ENCODE data around the gene SPPL3.

Gene SPPL3

DNA sequence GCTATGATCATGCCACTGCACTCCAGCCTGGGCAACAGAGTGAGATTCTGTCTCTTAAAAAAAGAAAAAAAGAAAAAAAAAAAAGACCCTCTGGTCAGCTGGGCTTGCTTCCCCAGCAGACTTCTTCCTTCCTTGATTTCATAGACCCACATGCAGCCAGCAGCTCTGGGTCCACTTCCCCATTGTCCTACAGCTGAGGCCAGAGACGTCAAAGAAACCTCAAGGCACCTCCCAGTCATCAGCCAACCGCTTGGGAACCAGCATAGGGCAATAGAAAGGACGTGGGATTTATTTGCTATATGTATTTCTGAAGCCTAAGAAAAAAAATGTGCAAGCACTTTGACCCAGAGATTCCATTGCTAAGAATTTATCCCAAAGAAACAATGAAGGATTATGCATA, 35.4 kb upstream of the SPPL3 start:
- TF ChIP-seq SIN3A (IDR thresholded peaks at IDR 0.05; ENCODE audit: borderline replicate concordance, insufficient read depth, low read length) (no peak), POLR2AphosphoS5 (IDR thresholded peaks at IDR 0.05; ENCODE audit: low read depth, low read length) (no peak), TAF1 (IDR thresholded peaks at IDR 0.05; ENCODE audit: borderline replicate concordance, insufficient read depth, low read length) (no peak), FOXP2 (optimal IDR thresholded peaks at IDR 0.05; ENCODE audit: borderline replicate concordance, extremely low read depth, extremely low read length, insufficient read depth) (no peak)
- TF ChIP-seq, protein P1, sequence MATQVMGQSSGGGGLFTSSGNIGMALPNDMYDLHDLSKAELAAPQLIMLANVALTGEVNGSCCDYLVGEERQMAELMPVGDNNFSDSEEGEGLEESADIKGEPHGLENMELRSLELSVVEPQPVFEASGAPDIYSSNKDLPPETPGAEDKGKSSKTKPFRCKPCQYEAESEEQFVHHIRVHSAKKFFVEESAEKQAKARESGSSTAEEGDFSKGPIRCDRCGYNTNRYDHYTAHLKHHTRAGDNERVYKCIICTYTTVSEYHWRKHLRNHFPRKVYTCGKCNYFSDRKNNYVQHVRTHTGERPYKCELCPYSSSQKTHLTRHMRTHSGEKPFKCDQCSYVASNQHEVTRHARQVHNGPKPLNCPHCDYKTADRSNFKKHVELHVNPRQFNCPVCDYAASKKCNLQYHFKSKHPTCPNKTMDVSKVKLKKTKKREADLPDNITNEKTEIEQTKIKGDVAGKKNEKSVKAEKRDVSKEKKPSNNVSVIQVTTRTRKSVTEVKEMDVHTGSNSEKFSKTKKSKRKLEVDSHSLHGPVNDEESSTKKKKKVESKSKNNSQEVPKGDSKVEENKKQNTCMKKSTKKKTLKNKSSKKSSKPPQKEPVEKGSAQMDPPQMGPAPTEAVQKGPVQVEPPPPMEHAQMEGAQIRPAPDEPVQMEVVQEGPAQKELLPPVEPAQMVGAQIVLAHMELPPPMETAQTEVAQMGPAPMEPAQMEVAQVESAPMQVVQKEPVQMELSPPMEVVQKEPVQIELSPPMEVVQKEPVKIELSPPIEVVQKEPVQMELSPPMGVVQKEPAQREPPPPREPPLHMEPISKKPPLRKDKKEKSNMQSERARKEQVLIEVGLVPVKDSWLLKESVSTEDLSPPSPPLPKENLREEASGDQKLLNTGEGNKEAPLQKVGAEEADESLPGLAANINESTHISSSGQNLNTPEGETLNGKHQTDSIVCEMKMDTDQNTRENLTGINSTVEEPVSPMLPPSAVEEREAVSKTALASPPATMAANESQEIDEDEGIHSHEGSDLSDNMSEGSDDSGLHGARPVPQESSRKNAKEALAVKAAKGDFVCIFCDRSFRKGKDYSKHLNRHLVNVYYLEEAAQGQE (IDR thresholded peaks at IDR 0.05; ENCODE audit: insufficient read depth in 1 of 2, low read depth in 2 of 2, low read length in 2 of 2) = no peak

DNA sequence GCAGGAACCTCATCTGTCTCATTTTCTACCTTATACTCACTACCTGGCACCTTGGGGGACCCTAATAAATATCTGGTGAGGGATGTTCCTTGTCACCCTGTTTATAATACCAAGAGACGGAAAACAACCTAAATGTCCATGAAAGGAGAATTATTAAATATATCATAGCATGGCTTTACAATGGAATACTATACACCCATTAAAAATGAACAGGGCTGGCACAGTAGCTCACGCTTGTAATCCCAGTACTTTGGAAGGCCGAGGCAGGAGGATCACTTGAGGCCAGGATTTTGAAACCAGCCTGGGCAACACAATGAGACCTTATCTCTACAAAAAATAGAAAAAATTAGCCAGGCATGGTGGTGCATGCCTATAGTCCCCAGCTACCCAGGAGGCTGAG, 34.3 kb upstream of the SPPL3 start:
- TF ChIP-seq, protein P1 (IDR thresholded peaks at IDR 0.05; ENCODE audit: insufficient read depth in 1 of 2, low read depth in 2 of 2, low read length in 2 of 2) = no peak
- TF ChIP-seq POLR2AphosphoS5 (IDR thresholded peaks at IDR 0.05; ENCODE audit: low read depth, low read length) (no peak), FOXP2 (optimal IDR thresholded peaks at IDR 0.05; ENCODE audit: borderline replicate concordance, extremely low read depth, extremely low read length, insufficient read depth) (no peak), SIN3A (IDR thresholded peaks at IDR 0.05; ENCODE audit: borderline replicate concordance, insufficient read depth, low read length) (no peak), TAF1 (IDR thresholded peaks at IDR 0.05; ENCODE audit: borderline replicate concordance, insufficient read depth, low read length) (no peak)

DNA sequence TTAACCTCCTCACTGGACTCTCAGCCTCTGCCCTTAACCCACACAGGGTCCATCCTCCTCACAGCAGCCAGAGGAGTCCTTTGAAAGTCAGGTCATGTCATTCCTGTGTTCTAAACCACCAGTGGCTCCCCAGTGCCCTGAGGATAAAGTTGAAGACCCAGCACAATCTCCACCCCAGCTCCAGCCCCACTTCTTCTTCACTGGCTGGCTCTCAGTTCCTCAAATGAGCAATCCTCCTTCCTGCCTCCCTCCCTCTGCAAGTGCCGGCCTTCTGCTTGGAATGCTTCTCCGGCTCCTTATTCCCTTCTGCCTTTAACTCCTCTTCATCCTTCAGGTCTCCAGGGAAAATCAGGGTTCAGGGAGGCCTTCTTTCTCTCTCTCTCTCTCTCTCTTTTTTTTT, 32.0 kb upstream of the SPPL3 start:
- TF ChIP-seq SIN3A (IDR thresholded peaks at IDR 0.05; ENCODE audit: borderline replicate concordance, insufficient read depth, low read length) = no peak
- no peak for TF ChIP-seq POLR2AphosphoS5 (IDR thresholded peaks at IDR 0.05; ENCODE audit: low read depth, low read length)
- TF ChIP-seq, protein P1 (IDR thresholded peaks at IDR 0.05; ENCODE audit: insufficient read depth in 1 of 2, low read depth in 2 of 2, low read length in 2 of 2) = no peak
- no peak for TF ChIP-seq FOXP2 (optimal IDR thresholded peaks at IDR 0.05; ENCODE audit: borderline replicate concordance, extremely low read depth, extremely low read length, insufficient read depth)
- no peak for TF ChIP-seq TAF1 (IDR thresholded peaks at IDR 0.05; ENCODE audit: borderline replicate concordance, insufficient read depth, low read length)

DNA sequence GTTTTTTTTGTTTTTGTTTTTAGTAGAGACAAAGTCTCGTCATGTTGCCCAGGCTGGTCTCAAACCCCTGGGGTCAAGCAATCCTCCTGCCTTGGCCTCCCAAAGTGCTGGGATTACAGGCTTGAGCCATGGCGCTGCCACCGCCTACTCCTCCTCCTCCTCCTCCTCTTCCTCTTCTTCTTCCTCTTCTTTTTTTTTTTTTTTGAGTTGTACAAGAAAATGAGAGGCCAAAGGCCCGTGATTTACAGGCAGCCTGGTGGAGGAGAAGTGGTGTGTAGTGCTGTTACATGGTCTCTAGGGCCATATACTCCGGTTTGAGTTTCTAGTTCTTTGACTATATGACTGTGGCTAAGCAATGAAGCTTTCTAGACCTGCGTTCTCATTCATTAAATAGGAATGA, 29.6 kb upstream of the SPPL3 start:
- TF ChIP-seq TAF1 (IDR thresholded peaks at IDR 0.05; ENCODE audit: borderline replicate concordance, insufficient read depth, low read length) (no peak), POLR2AphosphoS5 (IDR thresholded peaks at IDR 0.05; ENCODE audit: low read depth, low read length) (no peak)

DNA sequence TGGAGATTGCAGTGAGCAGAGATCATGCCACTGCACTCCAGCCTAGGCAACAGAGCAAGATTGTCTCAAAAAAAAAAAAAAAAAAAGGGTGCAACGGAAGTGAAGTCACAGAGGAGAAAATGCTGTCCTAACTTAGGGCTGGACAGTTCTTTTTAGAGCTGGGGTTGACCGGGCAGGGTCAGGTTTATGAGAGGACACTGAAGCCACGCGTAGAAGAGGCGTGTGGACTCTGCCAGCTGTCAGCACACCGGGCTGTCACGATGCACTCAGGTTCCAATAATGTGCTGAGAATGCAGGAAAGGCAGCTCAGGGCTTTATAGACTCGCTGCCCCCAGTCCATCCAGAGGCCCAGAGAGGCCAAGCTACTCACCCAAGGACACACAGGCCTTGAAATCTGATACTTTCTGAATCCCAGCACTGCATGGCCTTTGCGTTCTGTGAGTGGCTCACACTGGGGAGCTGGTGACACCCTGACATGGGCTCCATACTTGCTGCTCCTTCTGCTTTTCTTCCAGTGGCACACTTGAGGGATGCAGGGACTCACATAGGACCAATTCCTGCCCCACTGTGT, 28.9 kb upstream of the SPPL3 start:
- TF ChIP-seq FOXP2 (optimal IDR thresholded peaks at IDR 0.05; ENCODE audit: borderline replicate concordance, extremely low read depth, extremely low read length, insufficient read depth) = no peak
- no peak for TF ChIP-seq TAF1 (IDR thresholded peaks at IDR 0.05; ENCODE audit: borderline replicate concordance, insufficient read depth, low read length)
- TF ChIP-seq POLR2AphosphoS5 (IDR thresholded peaks at IDR 0.05; ENCODE audit: low read depth, low read length) = no peak
- TF ChIP-seq SIN3A (IDR thresholded peaks at IDR 0.05; ENCODE audit: borderline replicate concordance, insufficient read depth, low read length) = no peak
- TF ChIP-seq, protein P1 (IDR thresholded peaks at IDR 0.05; ENCODE audit: insufficient read depth in 1 of 2, low read depth in 2 of 2, low read length in 2 of 2) = no peak

All from PFSK-1 (cell line).